Memory B cell (primary cell): ENCODE measurements around the gene SMARCA4.
A peak's percentile ranks its signal among the peaks of the same experiment; 100 is the strongest.

Experiments used
- ATAC-seq: fragments of 150-1000 bp; cut with Tn5 transposase; 2 replicates; pipeline ENCODE4 v1.10.0; 2021; ENCODE audit warnings: low read depth, mild to moderate bottlenecking, moderate library complexity
- DNase-seq, 2 donors: peaks; one replicate each; pipeline ENCODE4 v3.0.0; 2022; ENCODE audit warnings: low spot score in 2 of 2
- H3K27ac Mint-ChIP-seq: one replicate; pipeline ENCODE4 v1.8.0; 2022; ENCODE audit warnings: mild to moderate bottlenecking, moderate library complexity, mixed read lengths
- H3K27me3 Mint-ChIP-seq: one replicate; pipeline ENCODE4 v1.8.0; 2022; ENCODE audit warnings: mixed read lengths
- H3K36me3 Mint-ChIP-seq: one replicate; pipeline ENCODE4 v1.8.0; 2022; ENCODE audit warnings: mild to moderate bottlenecking, mixed read lengths
- H3K4me1 Mint-ChIP-seq: one replicate; pipeline ENCODE4 v1.8.0; 2022; ENCODE audit warnings: mixed read lengths
- H3K4me3 Mint-ChIP-seq: one replicate; pipeline ENCODE4 v1.8.0; 2022; ENCODE audit warnings: mild to moderate bottlenecking, moderate library complexity, mixed read lengths
- H3K9me3 Mint-ChIP-seq: one replicate; pipeline ENCODE4 v1.8.0; 2022; ENCODE audit warnings: mixed read lengths

Gene SMARCA4

GRCh38 chr19:11035441-11036377 is 74.9 kb downstream of the SMARCA4 start:
- Mint-ChIP-seq H3K36me3 (peaks cover 39% of the 10 kb centered on the region), H3K27me3 (peaks cover 3% of the 10 kb centered on the region), H3K27ac (peak overlapping the region; percentile 94), H3K4me3 (peak overlapping the region; percentile 51), H3K9me3 (no peaks in the 10 kb centered on the region), H3K4me1 (peaks cover 15% of the 10 kb centered on the region)
- peak; percentile 89 to 90 for DNase-seq
- peak; percentile 82 for ATAC-seq

DNA sequence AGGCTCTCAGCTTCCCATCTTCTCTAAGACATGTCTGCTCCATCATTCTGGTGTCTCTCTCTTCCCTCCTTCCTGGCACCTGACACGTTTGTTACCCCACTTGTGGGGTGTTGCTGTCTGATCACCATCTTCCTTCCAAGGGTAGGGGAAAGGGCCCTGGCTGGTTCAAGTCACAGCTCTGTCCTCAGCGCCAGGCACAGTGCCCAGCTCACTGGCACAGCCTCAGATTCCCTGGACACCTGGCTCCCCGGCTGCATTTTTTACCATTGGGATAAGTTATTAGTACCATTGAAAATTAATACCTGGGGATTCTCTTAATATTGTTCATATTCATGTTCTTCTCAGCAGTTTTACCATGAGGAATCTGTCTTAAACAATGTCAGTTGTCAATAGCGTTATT is 77.7 kb downstream of the SMARCA4 start:
- H3K9me3 Mint-ChIP-seq: no peaks in the 10 kb centered on the region
- no peak overlapping the region for H3K4me3 Mint-ChIP-seq
- H3K27ac Mint-ChIP-seq: no peak overlapping the region
- ATAC-seq: no peak
- H3K4me1 Mint-ChIP-seq: peaks cover 15% of the 10 kb centered on the region
- H3K27me3 Mint-ChIP-seq: peaks cover 6% of the 10 kb centered on the region
- no peak for DNase-seq
- peaks cover 46% of the 10 kb centered on the region for H3K36me3 Mint-ChIP-seq

DNA sequence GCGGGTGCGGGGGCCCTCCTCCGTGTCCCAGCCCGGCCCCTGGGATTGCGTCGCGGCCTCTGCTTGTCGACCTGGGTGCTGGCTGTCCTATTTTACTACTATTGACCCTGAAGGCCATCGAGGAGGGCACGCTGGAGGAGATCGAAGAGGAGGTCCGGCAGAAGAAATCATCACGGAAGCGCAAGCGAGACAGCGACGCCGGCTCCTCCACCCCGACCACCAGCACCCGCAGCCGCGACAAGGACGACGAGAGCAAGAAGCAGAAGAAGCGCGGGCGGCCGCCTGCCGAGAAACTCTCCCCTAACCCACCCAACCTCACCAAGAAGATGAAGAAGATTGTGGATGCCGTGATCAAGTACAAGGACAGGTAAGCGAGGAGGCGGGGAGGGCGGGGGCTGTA is 80.4 kb downstream of the SMARCA4 start:
- H3K4me1 Mint-ChIP-seq: peaks cover 5% of the 10 kb centered on the region
- H3K36me3 Mint-ChIP-seq: peaks cover 50% of the 10 kb centered on the region
- DNase-seq (no peak), ATAC-seq (no peak)
- H3K27me3 Mint-ChIP-seq: peaks cover 7% of the 10 kb centered on the region
- no peak overlapping the region for H3K27ac Mint-ChIP-seq
- no peaks in the 10 kb centered on the region for H3K9me3 Mint-ChIP-seq
- no peak overlapping the region for H3K4me3 Mint-ChIP-seq

DNA sequence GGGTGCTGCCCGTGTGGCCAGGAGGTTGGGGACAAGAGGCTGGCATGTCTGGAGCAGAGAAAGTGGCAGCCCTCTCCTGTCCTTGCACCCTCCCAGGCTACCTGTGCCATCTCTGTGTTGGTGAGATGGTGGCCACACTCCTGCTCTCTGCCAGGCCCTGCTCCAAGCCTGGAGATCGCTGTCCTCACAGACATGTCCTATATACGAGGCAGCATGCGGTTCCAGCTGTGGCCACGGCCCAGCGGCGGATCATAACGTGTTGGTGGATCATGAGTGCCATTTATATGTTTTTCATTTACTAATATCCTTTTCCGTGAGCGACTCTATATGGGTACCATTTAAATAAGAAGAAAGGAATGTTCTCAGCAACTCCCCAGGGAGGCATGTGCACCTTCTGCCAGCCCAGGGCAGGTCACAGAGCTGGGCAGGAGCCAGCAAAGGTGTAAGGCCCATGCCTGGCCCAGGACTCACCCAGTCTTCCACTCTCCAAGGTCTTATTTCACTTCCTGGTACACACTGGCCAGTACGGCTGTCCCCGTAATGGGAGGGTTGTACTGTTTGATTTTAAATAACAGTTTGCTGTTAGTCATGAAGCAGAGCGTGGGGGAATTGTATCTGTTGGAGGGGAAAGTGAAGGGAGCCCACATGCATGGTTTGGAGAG is 81.3 kb downstream of the SMARCA4 start:
- Mint-ChIP-seq H3K36me3 (peaks cover 47% of the 10 kb centered on the region), H3K9me3 (no peaks in the 10 kb centered on the region), H3K27me3 (peaks cover 7% of the 10 kb centered on the region), H3K4me3 (no peak overlapping the region), H3K27ac (no peak overlapping the region), H3K4me1 (peaks cover 10% of the 10 kb centered on the region)
- no peak for DNase-seq
- no peak for ATAC-seq

DNA sequence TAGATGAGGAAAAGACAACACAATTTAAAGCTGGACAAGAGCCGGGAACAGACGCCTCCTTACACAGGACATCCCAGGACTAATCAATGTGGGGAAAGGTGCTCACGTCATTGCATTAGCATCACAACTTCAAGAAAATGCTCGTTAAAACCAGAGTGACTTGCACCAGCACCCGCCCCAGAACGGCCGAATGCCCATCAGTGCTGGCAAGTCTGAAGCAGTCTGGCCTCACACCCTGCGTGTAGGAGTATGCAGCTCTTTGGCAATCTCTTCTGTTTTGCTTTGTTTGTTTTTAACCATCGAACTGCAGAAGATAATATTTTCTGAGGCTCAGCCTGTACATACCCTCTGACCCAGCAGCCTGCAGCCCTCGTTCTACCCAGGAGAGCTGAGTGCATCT is 83.6 kb downstream of the SMARCA4 start:
- no peak for DNase-seq
- Mint-ChIP-seq H3K27me3 (peaks cover 5% of the 10 kb centered on the region), H3K4me3 (no peak overlapping the region), H3K9me3 (no peaks in the 10 kb centered on the region), H3K36me3 (peaks cover 30% of the 10 kb centered on the region), H3K4me1 (peaks cover 23% of the 10 kb centered on the region), H3K27ac (no peak overlapping the region)
- no peak for ATAC-seq

- Mint-ChIP-seq H3K9me3 (no peaks in the 10 kb centered on the region), H3K4me1 (peaks cover 33% of the 10 kb centered on the region), H3K27ac (no peak overlapping the region), H3K36me3 (peaks cover 30% of the 10 kb centered on the region), H3K27me3 (peaks cover 5% of the 10 kb centered on the region), H3K4me3 (peak overlapping the region; percentile 46)
- DNase-seq: no peak
- ATAC-seq: no peak
Observed at GRCh38 chr19:11045536-11045935, 84.7 kb downstream of the SMARCA4 start.

DNA sequence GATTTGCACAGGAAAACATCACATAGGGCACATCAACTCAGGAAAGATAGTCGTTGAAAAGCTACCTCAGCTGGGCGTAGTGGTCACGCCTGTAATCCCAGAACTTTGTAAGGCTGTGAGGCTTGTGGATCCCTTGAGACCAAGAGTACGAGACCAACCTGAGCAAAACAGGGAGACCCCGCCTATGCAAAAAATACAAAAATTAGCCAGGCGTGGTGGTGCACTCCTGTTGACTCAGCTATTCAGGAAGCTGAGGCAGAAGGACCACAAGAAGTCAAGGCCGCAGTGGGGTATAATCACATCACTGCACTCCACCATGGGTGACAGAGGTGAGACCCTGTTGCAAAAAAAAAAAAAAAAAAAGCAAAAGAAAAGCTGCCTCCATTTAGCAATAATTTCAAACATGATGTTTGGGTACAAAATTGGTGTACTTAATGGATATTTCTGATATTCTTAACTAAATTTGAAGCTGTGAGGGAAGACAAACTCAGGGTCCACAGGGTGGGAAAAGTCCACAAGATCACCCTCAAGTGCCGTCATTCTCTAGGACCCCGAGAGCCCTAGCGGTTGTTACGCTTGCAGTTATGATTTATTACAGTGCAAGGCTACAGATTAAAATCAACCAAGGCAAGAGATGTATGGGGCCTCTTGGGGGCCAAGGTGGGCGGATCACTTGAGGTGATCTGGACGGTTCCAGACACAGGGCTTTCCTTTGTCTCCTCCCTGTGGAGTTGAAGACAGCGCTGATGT is 86.0 kb downstream of the SMARCA4 start:
- H3K36me3 Mint-ChIP-seq: peaks cover 23% of the 10 kb centered on the region
- peak overlapping the region; percentile 5 for H3K4me3 Mint-ChIP-seq
- H3K27me3 Mint-ChIP-seq: peaks cover 1% of the 10 kb centered on the region
- peaks cover 37% of the 10 kb centered on the region for H3K4me1 Mint-ChIP-seq
- ATAC-seq (no peak), DNase-seq (peak in 1 of 2 donors; percentile 30)
- H3K9me3 Mint-ChIP-seq: no peaks in the 10 kb centered on the region
- H3K27ac Mint-ChIP-seq: no peak overlapping the region

DNA sequence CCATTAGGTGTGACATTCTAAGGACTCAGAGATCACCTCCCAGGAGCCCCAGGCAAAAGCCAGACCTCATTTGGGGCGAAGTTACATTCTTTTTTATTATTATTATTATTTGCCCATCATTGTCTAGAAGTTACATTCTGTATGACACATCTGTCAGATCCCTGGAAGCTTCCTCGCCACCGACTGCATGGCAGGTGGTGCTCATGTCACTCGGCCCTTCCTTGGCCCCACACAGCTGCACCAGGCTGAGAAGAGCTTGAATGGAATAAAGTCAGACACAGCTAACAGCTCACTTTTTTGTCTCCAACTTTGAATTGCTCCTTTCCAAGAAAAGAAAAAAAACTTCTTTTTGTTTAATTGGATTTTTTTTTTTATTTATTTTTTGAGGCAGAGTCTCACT is 87.0 kb downstream of the SMARCA4 start:
- H3K4me3 Mint-ChIP-seq: no peak overlapping the region
- H3K27ac Mint-ChIP-seq: no peak overlapping the region

GRCh38 chr19:11050323-11051114 is 89.7 kb downstream of the SMARCA4 start:
- DNase-seq: peak in 1 of 2 donors; percentile 36
- Mint-ChIP-seq H3K4me3 (no peak overlapping the region), H3K9me3 (no peaks in the 10 kb centered on the region)

More for the DNA sequence above, 87.0 kb downstream of the SMARCA4 start:
- Mint-ChIP-seq H3K4me1 (peaks cover 47% of the 10 kb centered on the region), H3K27me3 (peaks cover 1% of the 10 kb centered on the region), H3K36me3 (peaks cover 15% of the 10 kb centered on the region), H3K9me3 (no peaks in the 10 kb centered on the region)
- no peak for DNase-seq
- ATAC-seq: no peak

DNA sequence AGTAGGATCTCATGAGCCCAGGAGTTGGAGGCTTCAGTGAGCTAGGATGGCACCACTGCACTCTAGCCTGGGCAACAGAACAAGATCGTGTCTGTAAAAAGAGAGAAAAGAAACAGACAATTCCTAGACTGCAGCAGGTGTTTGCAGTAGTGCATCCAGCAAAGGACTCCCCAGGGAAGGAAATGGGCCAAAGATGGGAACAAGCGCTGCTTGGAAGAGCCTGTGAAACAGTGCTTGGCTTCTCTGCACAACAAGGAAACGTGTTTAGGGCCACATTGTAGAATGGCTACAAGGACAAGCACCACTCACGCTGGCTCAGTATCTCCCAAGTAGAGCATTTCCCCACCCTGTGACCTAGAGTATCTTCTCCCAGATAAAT is 93.0 kb downstream of the SMARCA4 start:
- Mint-ChIP-seq H3K36me3 (peaks cover 16% of the 10 kb centered on the region), H3K4me3 (no peak overlapping the region), H3K27me3 (no peaks in the 10 kb centered on the region), H3K9me3 (no peaks in the 10 kb centered on the region), H3K4me1 (peaks cover 33% of the 10 kb centered on the region), H3K27ac (no peak overlapping the region)
- DNase-seq (no peak), ATAC-seq (no peak)

More at GRCh38 chr19:11050323-11051114, 89.7 kb downstream of the SMARCA4 start:
- Mint-ChIP-seq H3K27ac (no peak overlapping the region), H3K27me3 (peaks cover 1% of the 10 kb centered on the region), H3K36me3 (peaks cover 6% of the 10 kb centered on the region), H3K4me1 (peaks cover 50% of the 10 kb centered on the region)
- ATAC-seq: no peak

DNA sequence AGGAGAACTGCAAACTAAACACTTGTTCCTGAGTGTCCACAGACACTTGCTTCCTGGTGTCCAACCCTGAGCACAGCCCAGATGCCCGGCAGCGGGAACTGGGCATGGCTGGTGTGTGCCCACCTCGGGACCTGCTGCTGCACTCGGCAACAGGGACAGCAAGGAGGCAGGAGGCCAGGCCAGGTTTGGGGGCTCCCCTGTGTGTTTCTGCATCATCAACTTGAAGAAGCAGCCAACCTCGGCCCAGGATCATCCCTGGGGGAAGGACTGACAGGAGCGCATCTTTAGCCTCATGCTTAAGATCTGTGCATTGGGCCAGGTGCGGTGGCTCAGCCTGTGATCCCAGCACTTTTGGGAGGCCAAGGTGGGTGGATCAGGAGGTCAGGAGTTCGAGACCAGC is 93.4 kb downstream of the SMARCA4 start:
- H3K4me1 Mint-ChIP-seq: peaks cover 29% of the 10 kb centered on the region
- H3K9me3 Mint-ChIP-seq: no peaks in the 10 kb centered on the region
- no peak for ATAC-seq
- DNase-seq: no peak
- no peak overlapping the region for H3K27ac Mint-ChIP-seq
- no peaks in the 10 kb centered on the region for H3K27me3 Mint-ChIP-seq
- no peak overlapping the region for H3K4me3 Mint-ChIP-seq
- H3K36me3 Mint-ChIP-seq: peaks cover 17% of the 10 kb centered on the region

DNA sequence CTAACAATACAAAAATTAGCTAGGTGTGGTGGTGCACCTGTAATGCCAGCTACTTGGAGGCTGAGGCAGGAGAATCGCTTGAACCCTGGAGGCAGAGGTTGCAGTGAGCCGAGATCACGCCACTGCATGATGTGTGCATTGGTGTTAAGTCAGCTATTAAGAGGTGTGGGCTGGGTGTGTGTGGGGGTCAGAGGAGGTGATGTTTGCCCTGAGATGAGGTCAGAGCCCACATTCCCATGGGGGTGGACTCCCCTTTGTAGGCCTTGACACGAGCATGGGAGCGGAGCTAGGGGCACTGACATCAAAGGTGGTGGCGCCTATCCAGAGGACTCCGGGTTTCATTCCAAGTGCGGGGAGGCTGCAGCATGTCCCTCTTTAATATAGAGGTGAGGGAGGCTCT is 93.8 kb downstream of the SMARCA4 start:
- no peaks in the 10 kb centered on the region for H3K9me3 Mint-ChIP-seq
- ATAC-seq (no peak), DNase-seq (no peak)
- H3K4me3 Mint-ChIP-seq: no peak overlapping the region
- peaks cover 25% of the 10 kb centered on the region for H3K4me1 Mint-ChIP-seq
- H3K36me3 Mint-ChIP-seq: peaks cover 20% of the 10 kb centered on the region
- H3K27ac Mint-ChIP-seq: no peak overlapping the region
- H3K27me3 Mint-ChIP-seq: no peaks in the 10 kb centered on the region

DNA sequence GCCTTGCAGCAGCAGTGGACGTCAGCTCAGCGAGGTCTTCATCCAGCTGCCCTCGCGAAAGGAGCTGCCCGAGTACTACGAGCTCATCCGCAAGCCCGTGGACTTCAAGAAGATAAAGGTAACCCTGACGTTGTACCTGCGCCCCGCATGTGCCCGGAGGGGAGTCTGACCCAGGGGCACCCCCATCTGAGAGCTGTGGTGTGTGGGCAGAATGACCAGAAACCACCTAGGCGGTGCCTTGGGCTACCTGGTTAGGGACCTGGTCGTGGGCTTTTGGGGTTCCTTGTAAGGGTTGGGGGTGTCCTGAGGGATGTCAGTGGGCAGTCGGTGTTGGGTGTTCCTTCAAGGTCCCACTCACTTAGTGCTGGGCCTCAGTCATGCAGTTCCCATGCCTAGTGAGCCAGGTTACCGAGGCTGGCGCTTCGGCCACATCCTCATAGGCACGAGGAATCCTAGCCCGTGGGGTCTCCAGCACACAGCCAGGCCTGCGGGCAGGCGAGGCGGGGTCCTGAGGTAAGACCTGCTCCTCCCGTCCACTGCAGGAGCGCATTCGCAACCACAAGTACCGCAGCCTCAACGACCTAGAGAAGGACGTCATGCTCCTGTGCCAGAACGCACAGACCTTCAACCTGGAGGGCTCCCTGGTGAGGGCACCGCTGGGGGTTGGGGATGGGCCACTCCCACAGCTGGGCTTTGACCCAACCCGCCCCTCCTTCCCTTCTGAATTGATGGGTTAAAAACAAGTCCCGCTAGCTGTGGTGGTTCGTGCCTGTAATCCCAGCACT is 97.6 kb downstream of the SMARCA4 start:
- no peaks in the 10 kb centered on the region for H3K27me3 Mint-ChIP-seq
- DNase-seq (no peak), ATAC-seq (no peak)
- peaks cover 31% of the 10 kb centered on the region for H3K36me3 Mint-ChIP-seq
- H3K9me3 Mint-ChIP-seq: no peaks in the 10 kb centered on the region
- H3K4me1 Mint-ChIP-seq: peaks cover 3% of the 10 kb centered on the region
- no peak overlapping the region for H3K4me3 Mint-ChIP-seq
- H3K27ac Mint-ChIP-seq: no peak overlapping the region
